Hepatocyte (in vitro differentiated cells): ENCODE results near the gene CGB2. TPM values are rescaled to one million over a fixed set of nuclear protein-coding genes. Genes with fewer than 3 reads are reported as not detected.

Source experiments
- DNase-seq: peaks from one replicate; pipeline ENCODE4 v3.0.0-alpha.2; 2016; ENCODE audit warnings: low spot score
- H2AFZ ChIP-seq: fragments of 200-600 bp; sonication (generic); 2 replicates; pipeline ENCODE4 v1.6.0; 2016; ENCODE audit warnings: antibody characterized with exemption, mild to moderate bottlenecking
- H3K27ac ChIP-seq: fragments of 200-600 bp; sonication (generic); 2 replicates; pipeline ENCODE4 v1.5.1; 2016; ENCODE audit warnings: mild to moderate bottlenecking
- H3K27me3 ChIP-seq: fragments of 200-600 bp; sonication (generic); 2 replicates; pipeline ENCODE4 v1.6.1; 2016
- H3K36me3 ChIP-seq: fragments of 200-600 bp; sonication (generic); replicated peaks from 2 replicates; pipeline ENCODE4 v1.5.1; 2016; ENCODE audit warnings: low read depth; ENCODE audit not compliant: insufficient read depth
- H3K4me1 ChIP-seq: fragments of 200-600 bp; sonication (generic); 2 replicates; pipeline ENCODE4 v1.5.1; 2016; ENCODE audit warnings: mild to moderate bottlenecking, moderate library complexity; ENCODE audit not compliant: insufficient read depth
- H3K4me2 ChIP-seq: fragments of 200-600 bp; sonication (generic); 2 replicates; pipeline ENCODE4 v1.6.0; 2016
- H3K4me3 ChIP-seq: fragments of 200-600 bp; sonication (generic); 2 replicates; pipeline ENCODE4 v1.5.1; 2016; ENCODE audit warnings: mild to moderate bottlenecking
- H3K79me2 ChIP-seq: fragments of 200-600 bp; sonication (generic); 2 replicates; pipeline ENCODE4 v1.6.0; 2017; ENCODE audit warnings: mild to moderate bottlenecking
- H3K9me2 ChIP-seq: fragments of 200-600 bp; sonication (generic); replicated peaks from 2 replicates; pipeline ENCODE4 v1.6.0; 2017; ENCODE audit warnings: mild to moderate bottlenecking; ENCODE audit not compliant: insufficient read depth
- H3K9me3 ChIP-seq: fragments of 200-600 bp; sonication (generic); 2 replicates; pipeline ENCODE4 v1.5.1; 2016; ENCODE audit warnings: low read depth, mild to moderate bottlenecking
- H4K20me1 ChIP-seq: fragments of 200-600 bp; sonication (generic); 2 replicates; pipeline ENCODE4 v1.6.0; 2016; ENCODE audit warnings: mild to moderate bottlenecking; ENCODE audit not compliant: insufficient read depth, poor library complexity, severe bottlenecking
- CTCF ChIP-seq: fragments of 200-600 bp; sonication (generic); IDR thresholded peaks from 2 replicates; pipeline ENCODE4 v1.5.1; 2016; ENCODE audit warnings: antibody characterized with exemption, mild to moderate bottlenecking; ENCODE audit not compliant: poor library complexity
- EZH2 ChIP-seq: fragments of 200-600 bp; sonication (generic); IDR thresholded peaks from 2 replicates; pipeline ENCODE4 v1.6.1; 2016; ENCODE audit warnings: antibody characterized with exemption, mild to moderate bottlenecking, borderline replicate concordance
- EZH2phosphoT487 ChIP-seq: fragments of 200-600 bp; sonication (generic); IDR thresholded peaks from one replicate; pipeline ENCODE4 v1.6.1; 2018; ENCODE audit warnings: antibody characterized with exemption, mild to moderate bottlenecking, low read depth, moderate library complexity; ENCODE audit not compliant: unreplicated experiment, severe bottlenecking
- WGBS: methylation state at CpG from one replicate; pipeline ENCODE4 v1.1.6; 2016; ENCODE audit warnings: low lambda C conversion rate; ENCODE audit errors: missing lambda C conversion rate; 5-methylcytosine and 5-hydroxymethylcytosine counted together
- polyA plus RNA-seq: library from polyadenylated mRNA; unstranded; fragments of >200 nt; fragmentation: Nextera tagmentation; extraction: Ambion mirVana; gene quantifications from 2 replicates; pipeline ENCODE4 v1.2.1, GENCODE V29; 2016
- total RNA-seq: library from RNA; depleted of rRNA; stranded (reverse); fragments of >200 nt; gene quantifications from 2 replicates; pipeline ENCODE4 v1.2.3, GENCODE V29; 2014

CGB2 gene
- total and polyA plus RNA-seq, 2 experiments from 2014 or later = not detected

DNA sequence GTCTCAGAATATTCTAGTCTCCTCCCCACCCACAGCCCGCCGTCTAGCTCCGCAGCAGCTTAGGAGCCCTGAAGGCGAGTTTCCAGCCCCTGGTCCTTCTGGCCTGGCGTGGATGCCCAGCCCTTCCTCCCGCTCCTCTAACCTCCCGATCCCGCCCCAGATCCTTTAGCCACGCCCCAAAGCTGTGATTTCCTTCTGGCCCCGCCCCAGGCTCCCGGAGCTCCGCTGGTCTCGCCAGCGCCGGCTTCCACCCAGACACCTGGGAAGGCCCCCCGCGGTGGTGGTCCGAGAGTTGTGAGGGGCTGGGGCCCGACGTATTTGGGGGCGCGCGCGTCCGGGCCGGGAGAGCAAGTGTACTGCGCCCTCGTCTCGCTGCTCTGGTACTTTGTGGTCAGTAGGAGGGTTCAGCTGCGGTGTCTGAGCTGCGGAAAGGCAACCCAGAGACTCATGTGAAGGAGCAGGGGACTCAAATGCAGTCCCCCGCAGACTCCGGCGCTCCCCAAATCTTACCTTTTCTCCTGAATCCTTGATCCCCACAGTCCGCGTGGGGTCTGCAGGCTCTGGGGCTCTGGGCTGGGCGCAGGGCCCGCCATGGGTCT is 26.0 kb downstream of the CGB2 start, which contains the start of gene CGB7:
CGB7 (minus strand) TSS at position 114 of the 599 bp plus-strand sequence. CDS start 2,374 bp downstream, outside the sequence.
- 16% methylated on average over 34 of the region's 38 CpGs for WGBS
- Histone ChIP-seq H3K27ac (no peak within 1 kb of the TSS), H4K20me1 (no peaks in the 10 kb centered on the region), H3K79me2 (no peaks in the 10 kb centered on the region), H3K4me3 (peak within 1 kb of the TSS; percentile 36), H2AFZ (no peak within 1 kb of the TSS), H3K4me1 (peaks cover 17% of the 10 kb centered on the region), H3K27me3 (peaks cover 9% of the 10 kb centered on the region), H3K9me3 (no peaks in the 10 kb centered on the region), H3K36me3 (no peaks in the 10 kb centered on the region), H3K4me2 (peak within 1 kb of the TSS; percentile 99), H3K9me2 (no peaks in the 10 kb centered on the region)
- peak; percentile 78 for DNase-seq
- TF ChIP-seq EZH2phosphoT487 (no peak), CTCF (no peak), EZH2 (no peak)

DNA sequence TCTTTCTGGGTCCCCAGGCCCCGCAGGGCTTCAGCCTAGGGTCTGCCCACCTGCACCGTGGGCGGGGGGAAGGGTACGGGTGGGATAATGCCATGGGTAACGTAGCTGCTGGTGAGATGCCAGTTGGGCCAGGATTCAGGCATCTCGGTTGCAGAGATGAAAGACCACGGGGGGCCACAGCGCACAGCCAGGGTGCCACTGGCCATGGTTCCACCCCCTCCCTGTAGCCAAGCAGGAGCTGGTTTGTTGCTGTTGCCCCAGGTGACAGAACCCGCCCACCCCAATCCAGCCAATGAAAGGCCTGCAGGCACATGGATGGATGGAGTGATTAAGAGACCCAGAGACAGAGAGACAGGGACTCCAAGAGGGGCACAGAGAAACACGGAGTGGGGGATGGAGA is 26.9 kb downstream of the CGB2 start:
- Histone ChIP-seq H3K9me3 (no peaks in the 10 kb centered on the region), H2AFZ (no peak overlapping the region), H3K36me3 (no peaks in the 10 kb centered on the region), H3K4me2 (no peak overlapping the region), H3K27me3 (peaks cover 9% of the 10 kb centered on the region), H3K79me2 (no peaks in the 10 kb centered on the region), H3K27ac (no peak overlapping the region), H3K4me3 (no peak overlapping the region), H3K9me2 (no peaks in the 10 kb centered on the region), H4K20me1 (no peaks in the 10 kb centered on the region), H3K4me1 (peaks cover 17% of the 10 kb centered on the region)
- DNase-seq = no peak
- TF ChIP-seq CTCF (no peak), EZH2 (no peak), EZH2phosphoT487 (no peak)
- WGBS = 76% methylated on average over 4 of the region's 10 CpGs

GRCh38 chr19:49059053-49059452 is 27.4 kb downstream of the CGB2 start:
- no peak overlapping the region for H3K27ac ChIP-seq
- no peak overlapping the region for H3K4me2 ChIP-seq
- no peaks in the 10 kb centered on the region for H3K36me3 ChIP-seq
- H3K9me3 ChIP-seq = no peaks in the 10 kb centered on the region
- no peak for DNase-seq
- H3K9me2 ChIP-seq = no peaks in the 10 kb centered on the region
- TF ChIP-seq EZH2phosphoT487 = no peak
- TF ChIP-seq CTCF = no peak
- TF ChIP-seq EZH2 = no peak
- H3K4me1 ChIP-seq = peaks cover 17% of the 10 kb centered on the region
- H3K79me2 ChIP-seq = no peaks in the 10 kb centered on the region
- H3K4me3 ChIP-seq = no peak overlapping the region
- H2AFZ ChIP-seq = no peak overlapping the region
- H4K20me1 ChIP-seq = no peaks in the 10 kb centered on the region
- H3K27me3 ChIP-seq = peaks cover 9% of the 10 kb centered on the region
- WGBS = 60% methylated on average over 9 of the region's 9 CpGs
